ENCODE results near the gene KRTAP4-9. TPM values are rescaled to one million over a fixed set of nuclear protein-coding genes. Genes with fewer than 3 reads are reported as not detected.
"Not testable (repeated sequence)": the region's sequence is repeated elsewhere in the genome, so short reads cannot be mapped to it uniquely, and the experiment has no call there.

KRTAP4-9 gene
- total and polyA plus RNA-seq, 2 of the 13 experiments (the other 11 are each of a cell fraction or from before 2014, with no cell fraction given): not detected

- no peak for TF ChIP-seq HNF4A (CRISPR knock-in tag; IDR thresholded peaks at IDR 0.05)
Observed at GRCh38 chr17:41131979-41132378, 26.8 kb downstream of the KRTAP4-9 start (continued).

- WGBS (ENCODE audit: low lambda C conversion rate): 43% methylated on average over 2 of the region's 2 CpGs
- H3K79me2 ChIP-seq (ENCODE audit: insufficient read depth, low read length): no peaks in the 10 kb centered on the region
- H3K27me3 ChIP-seq (ENCODE audit: control insufficient read depth in 1 of 2, insufficient read depth in 2 of 2, low read length in 2 of 2): 0 out of 5 replicates have a peak, but pooled peaks cover 0 to 3% of the 10 kb centered on the region in 2 experiments
- no TSS peak for BruUV-seq (replicated peaks)
- no peak for FAIRE-seq
- H3K9ac ChIP-seq (ENCODE audit: insufficient read depth, low read depth, low read length): no peak overlapping the region
- TF ChIP-seq KLF15 (CRISPR knock-in tag; IDR thresholded peaks at IDR 0.05; ENCODE audit: borderline replicate concordance) (no peak), JUND (CRISPR knock-in tag; IDR thresholded peaks at IDR 0.05) (no peak), HMGXB4 (CRISPR knock-in tag; IDR thresholded peaks at IDR 0.05; ENCODE audit: borderline replicate concordance in 1 of 2, low read depth in 1 of 2) (no peak), SMARCE1 (IDR thresholded peaks at IDR 0.05; ENCODE audit: borderline replicate concordance) (no peak), MTF2 (CRISPR knock-in tag; IDR thresholded peaks at IDR 0.05; ENCODE audit: borderline replicate concordance) (no peak), SNRNP70 (IDR thresholded peaks at IDR 0.05; ENCODE audit: low read depth, low read length) (no peak), HMGA1 (CRISPR knock-in tag; conservative IDR thresholded peaks at IDR 0.05) (no peak), ZNF724P (CRISPR knock-in tag; IDR thresholded peaks at IDR 0.05; ENCODE audit: borderline replicate concordance) (no peak), ZNF891 (CRISPR knock-in tag; IDR thresholded peaks at IDR 0.05) (no peak), ZNF468 (CRISPR knock-in tag; IDR thresholded peaks at IDR 0.05) (no peak), STAT5B (CRISPR knock-in tag; IDR thresholded peaks at IDR 0.05) (no peak), FOXK2 (IDR thresholded peaks at IDR 0.05) (no peak), GPN1 (CRISPR knock-in tag; IDR thresholded peaks at IDR 0.05; ENCODE audit: borderline replicate concordance) (no peak), PITX1 (CRISPR knock-in tag; IDR thresholded peaks at IDR 0.05) (no peak)
- no peak for DNase-seq (ENCODE audit: low spot score)
- no peak overlapping the region for H3K4me3 ChIP-seq (replicated peaks in 1 of 3; ENCODE audit: insufficient read depth in 1 of 3, low read depth in 2 of 3, low read length in 3 of 3)
- ChIA-PET CTCF (ENCODE audit: low intra/inter-chr PET ratio, low total read pairs) (no interaction called here), POLR2A (no interaction called here)
- H2AFZ ChIP-seq (ENCODE audit: low read length): no peak overlapping the region
- no peak for ATAC-seq
- no peaks in the 10 kb centered on the region for H3K4me1 ChIP-seq (ENCODE audit: insufficient read depth, low read length)
- no peaks in the 10 kb centered on the region for H3K9me3 ChIP-seq (ENCODE audit: low read length)
- no peak overlapping the region for H3K27ac ChIP-seq (ENCODE audit: extremely low read length, insufficient read depth, low read length)
- in situ Hi-C loops (cut with HindIII; ENCODE audit: extremely low pct_ligation_motif_present, low pct_unique_long_range_greater_than_20kb) (no loop called here), intact Hi-C loops (cut with micrococcal nuclease; ENCODE audit: unreplicated experiment) (no loop called here)
- H3K36me3 ChIP-seq (replicated peaks in 1 of 2; ENCODE audit: control insufficient read depth in 1 of 2, insufficient read depth in 2 of 2, low read length in 2 of 2): no peaks in the 10 kb centered on the region
- no peak overlapping the region for H3K4me2 ChIP-seq (ENCODE audit: low read depth, low read length)
- H4K20me1 ChIP-seq (ENCODE audit: insufficient read depth, low read length): no peaks in the 10 kb centered on the region
Observed at GRCh38 chr17:41133880-41134735, 28.9 kb downstream of the KRTAP4-9 start.

- POLR2A ChIA-PET; BruUV-seq (replicated peaks); H4K20me1 ChIP-seq (ENCODE audit: insufficient read depth, low read length); H3K4me1 ChIP-seq (ENCODE audit: insufficient read depth, low read length); FAIRE-seq; H3K4me3 ChIP-seq (replicated peaks in 1 of 3; ENCODE audit: insufficient read depth in 1 of 3, low read depth in 2 of 3, low read length in 3 of 3); intact Hi-C loops (cut with micrococcal nuclease; ENCODE audit: unreplicated experiment); H3K79me2 ChIP-seq (ENCODE audit: insufficient read depth, low read length); ATAC-seq; H3K9ac ChIP-seq (ENCODE audit: insufficient read depth, low read depth, low read length); in situ Hi-C loops (cut with HindIII; ENCODE audit: extremely low pct_ligation_motif_present, low pct_unique_long_range_greater_than_20kb); CTCF ChIA-PET (ENCODE audit: low intra/inter-chr PET ratio, low total read pairs); H2AFZ ChIP-seq (ENCODE audit: low read length); H3K36me3 ChIP-seq (replicated peaks in 1 of 2; ENCODE audit: control insufficient read depth in 1 of 2, insufficient read depth in 2 of 2, low read length in 2 of 2); H3K27ac ChIP-seq (ENCODE audit: extremely low read length, insufficient read depth, low read length); DNase-seq (ENCODE audit: low spot score); H3K27me3 ChIP-seq (ENCODE audit: control insufficient read depth in 1 of 2, insufficient read depth in 2 of 2, low read length in 2 of 2); H3K4me2 ChIP-seq (ENCODE audit: low read depth, low read length): not testable (repeated sequence)
- peaks cover 43% of the 10 kb centered on the region for H3K9me3 ChIP-seq (ENCODE audit: low read length)
- WGBS (ENCODE audit: low lambda C conversion rate): 39% methylated on average over 11 of the region's 12 CpGs
Observed at GRCh38 chr17:41139865-41140264, 34.7 kb downstream of the KRTAP4-9 start.

All from HepG2 (cell line).